Left ventricle myocardium inferior (tissue), 1 donor: Measurements from ENCODE around the gene LPCAT2. TPM values are rescaled to one million over a fixed set of nuclear protein-coding genes. Genes with fewer than 3 reads are reported as not detected.

Experiments
- DNase-seq: peaks from one replicate; pipeline ENCODE4 v3.0.0-alpha.2; 2020
- H3K27ac ChIP-seq: fragments of 200-600 bp; replicated peaks from 2 replicates; pipeline ENCODE4 v1.8.0; 2021
- H3K27me3 ChIP-seq: fragments of 200-600 bp; 2 replicates; pipeline ENCODE4 v1.8.0; 2021; ENCODE audit warnings: low read depth
- H3K36me3 ChIP-seq: fragments of 200-600 bp; 2 replicates; pipeline ENCODE4 v1.8.0; 2021
- H3K4me1 ChIP-seq: fragments of 200-600 bp; 2 replicates; pipeline ENCODE4 v1.8.0; 2021
- H3K4me3 ChIP-seq: fragments of 200-600 bp; 2 replicates; pipeline ENCODE4 v1.8.0; 2021; ENCODE audit warnings: mild to moderate bottlenecking, moderate library complexity
- H3K9me3 ChIP-seq: fragments of 200-600 bp; replicated peaks from 2 replicates; pipeline ENCODE4 v1.8.0; 2021
- CTCF ChIP-seq: fragments of 200-600 bp; IDR thresholded peaks from 2 replicates; pipeline ENCODE4 v1.8.0; 2021; ENCODE audit warnings: antibody characterized with exemption, mild to moderate bottlenecking, borderline replicate concordance
- intact Hi-C: fragments of 100-400 bp; cut with micrococcal nuclease; formaldehyde crosslinking; loops from one replicate; pipeline ENCODE4 v1.11.0; 2022
- total RNA-seq: library from RNA; stranded (reverse); fragmentation: NEBNext Ultra II Directional; extraction: Animal tissue kit (Norgen Biotek cat#: 25700); gene quantifications from one replicate; pipeline ENCODE4 v1.2.1, GENCODE V29; 2021
- donor health status: DM: no; HTN: yes; CAD: no; lungs with severe emphysema.

Gene LPCAT2
- total RNA-seq, 1 donor from 2014 or later, result 6.9 TPM

- intact Hi-C loops, result no loop called here
- no peak for TF ChIP-seq CTCF
- Histone ChIP-seq H3K9me3 (no peaks in the 10 kb centered on the region), H3K27me3 (no peaks in the 10 kb centered on the region), H3K4me1 (peaks cover 36% of the 10 kb centered on the region), H3K36me3 (no peaks in the 10 kb centered on the region), H3K27ac (no peak overlapping the region), H3K4me3 (no peak overlapping the region)
- DNase-seq, result no peak
These were observed 56.2 kb downstream of the LPCAT2 start for GRCh38 chr16:55565086-55565485.

GRCh38 chr16:55566432-55567175 lies 57.7 kb downstream of the LPCAT2 start, which contains the start of gene CAPNS2:
CAPNS2 (plus strand) TSS chr16:55566684; CDS start chr16:55566757, 73 bp downstream.
- TF ChIP-seq CTCF, result no peak
- H3K27me3 ChIP-seq, result no peaks in the 10 kb centered on the region
- H3K4me3 ChIP-seq, result no peak within 1 kb of the TSS
- H3K4me1 ChIP-seq, result peaks cover 36% of the 10 kb centered on the region
- intact Hi-C loops, result no loop called here
- no peaks in the 10 kb centered on the region for H3K36me3 ChIP-seq
- DNase-seq, result no peak
- no peaks in the 10 kb centered on the region for H3K9me3 ChIP-seq
- no peak within 1 kb of the TSS for H3K27ac ChIP-seq

- DNase-seq, result no peak
- TF ChIP-seq CTCF, result no peak
- no peak overlapping the region for H3K4me3 ChIP-seq
- H3K27ac ChIP-seq, result no peak overlapping the region
- H3K4me1 ChIP-seq, result peaks cover 36% of the 10 kb centered on the region
- no peaks in the 10 kb centered on the region for H3K36me3 ChIP-seq
- no peaks in the 10 kb centered on the region for H3K27me3 ChIP-seq
- intact Hi-C loops, result no loop called here
- H3K9me3 ChIP-seq, result no peaks in the 10 kb centered on the region
These were observed 58.5 kb downstream of the LPCAT2 start for GRCh38 chr16:55567382-55567781.

- intact Hi-C loops, result no loop called here
- H3K9me3 ChIP-seq, result no peaks in the 10 kb centered on the region
These were observed 59.3 kb downstream of the LPCAT2 start for GRCh38 chr16:55568207-55568606.

GRCh38 chr16:55569025-55569424 lies 60.2 kb downstream of the LPCAT2 start:
- no peak for TF ChIP-seq CTCF
- no peaks in the 10 kb centered on the region for H3K27me3 ChIP-seq
- no peaks in the 10 kb centered on the region for H3K36me3 ChIP-seq
- intact Hi-C loops, result no loop called here
- H3K27ac ChIP-seq, result no peak overlapping the region
- H3K4me3 ChIP-seq, result no peak overlapping the region
- H3K4me1 ChIP-seq, result peaks cover 27% of the 10 kb centered on the region
- no peak for DNase-seq
- H3K9me3 ChIP-seq, result no peaks in the 10 kb centered on the region

More at GRCh38 chr16:55568207-55568606, 59.3 kb downstream of the LPCAT2 start:
- no peak overlapping the region for H3K4me3 ChIP-seq
- TF ChIP-seq CTCF, result no peak
- H3K27me3 ChIP-seq, result no peaks in the 10 kb centered on the region
- no peaks in the 10 kb centered on the region for H3K36me3 ChIP-seq
- peaks cover 32% of the 10 kb centered on the region for H3K4me1 ChIP-seq
- no peak for DNase-seq
- H3K27ac ChIP-seq, result no peak overlapping the region
